SW480 (cell line): Measurements from ENCODE around the gene PRKCG.
"Not testable (repeated sequence)": the region's sequence is repeated elsewhere in the genome, so short reads cannot be mapped to it uniquely, and the experiment has no call there.

ENCODE experiments used
- DNase-seq: peaks from one replicate; pipeline ENCODE4 v3.0.0-alpha.2; 2016; ENCODE audit warnings: low spot score

Gene PRKCG

DNA sequence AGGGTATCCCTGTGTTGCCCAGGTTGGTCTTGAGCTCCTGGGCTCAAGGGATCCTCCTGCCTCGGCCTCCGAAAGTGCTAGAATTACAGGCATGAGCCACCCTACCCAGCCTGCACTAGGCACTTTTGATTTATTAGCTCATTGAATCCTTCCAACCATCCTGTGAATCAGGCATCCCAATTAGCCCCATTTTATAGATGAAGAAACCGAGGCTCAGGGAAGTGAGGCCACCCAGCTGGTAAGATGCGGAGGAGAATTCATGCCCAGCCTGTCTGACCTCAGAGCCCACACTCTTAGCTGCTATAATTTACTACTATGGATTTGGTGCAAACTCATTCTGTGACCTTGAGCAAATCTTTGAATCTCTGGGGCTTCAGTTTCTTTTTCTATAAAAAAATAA, 62.9 kb downstream of the PRKCG start:
- no peak for DNase-seq

- peak; percentile 44 for DNase-seq
Observed at GRCh38 chr19:53945441-53945840, 63.4 kb downstream of the PRKCG start.

GRCh38 chr19:53945998-53946397, 64.0 kb downstream of the PRKCG start:
- DNase-seq = no peak

DNA sequence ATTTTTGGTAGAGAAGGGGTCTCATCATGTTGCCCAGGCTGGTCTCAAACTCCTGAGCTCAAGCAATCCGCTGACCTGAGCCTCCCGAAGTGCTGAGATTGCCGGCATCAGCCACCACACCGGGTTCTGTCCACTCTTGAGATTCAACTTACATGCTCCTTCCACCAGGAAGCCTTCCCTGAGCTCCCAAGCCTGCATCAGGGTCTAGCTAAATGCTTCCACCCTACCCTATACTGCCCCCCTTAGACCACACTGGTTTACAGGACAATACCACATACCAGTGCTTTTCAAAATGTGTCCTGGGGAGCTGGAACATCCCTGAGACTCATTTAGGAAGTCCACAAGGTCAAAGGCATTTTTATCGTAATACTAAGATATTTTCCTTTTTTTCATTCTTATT, 65.6 kb downstream of the PRKCG start:
- DNase-seq = no peak

DNA sequence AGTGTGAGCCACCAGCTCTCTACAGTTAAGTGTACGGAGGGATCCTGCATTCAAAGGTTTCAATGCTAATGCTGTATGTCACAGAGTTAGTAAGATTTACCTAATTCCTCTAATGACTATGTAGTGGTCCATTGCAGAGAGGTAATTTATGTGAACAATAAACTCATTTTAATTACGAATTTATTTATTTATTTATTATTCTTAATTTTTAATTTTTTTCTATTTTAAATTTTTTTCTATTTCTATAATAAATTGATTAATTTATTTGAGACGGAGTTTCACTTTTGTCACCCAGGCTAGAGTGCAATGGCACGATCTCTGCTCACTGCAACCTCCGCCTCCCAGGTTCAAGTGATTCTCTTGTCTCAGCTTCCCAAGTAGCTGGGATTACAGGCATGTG, 66.6 kb downstream of the PRKCG start:
- DNase-seq = not testable (repeated sequence)

GRCh38 chr19:53951436-53951835, 69.4 kb downstream of the PRKCG start:
- no peak for DNase-seq

- no peak for DNase-seq
Observed at GRCh38 chr19:53951947-53952346, 70.0 kb downstream of the PRKCG start.

DNA sequence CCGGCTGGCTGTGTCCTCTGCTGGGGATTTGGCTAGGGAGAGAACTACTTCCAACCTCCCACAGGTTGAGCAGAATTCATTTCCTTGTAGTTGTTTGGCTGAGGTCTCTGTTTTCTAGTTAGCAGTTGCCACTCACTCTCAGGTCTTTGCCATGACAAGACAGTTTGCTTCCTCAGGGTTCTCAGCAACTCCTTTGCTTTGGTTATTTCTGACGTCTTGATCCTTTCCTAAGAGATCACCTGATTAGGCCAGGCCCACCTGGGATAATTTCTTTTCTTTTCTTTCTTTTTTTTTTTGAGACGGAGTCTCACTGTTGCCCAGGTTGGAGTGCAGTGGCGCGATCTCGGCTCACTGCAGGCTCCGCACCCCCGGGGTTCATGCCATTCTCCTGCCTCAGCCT, 71.4 kb downstream of the PRKCG start:
- DNase-seq = no peak
